Endothelial cell of umbilical vein (primary cell): ENCODE data around the gene LEMD1. TPM values are rescaled to one million over a fixed set of nuclear protein-coding genes. Genes with fewer than 3 reads are reported as not detected.

Experiments used
- BruUV-seq: library from RNA; stranded (reverse); fragments of 400-500 nt; replicated peaks from 2 replicates; lab custom pipeline; 2021; lab: Mats Ljungman, UMichigan
- CTCF ChIA-PET: fragments of 300-600, 350-600 bp; sonication (Branson Sonifier 250); formaldehyde crosslinking; loops from one replicate; lab custom pipeline; 2021; ENCODE audit warnings: antibody characterized with exemption, inconsistent platforms; lab: Charles Lee
- POLR2A ChIA-PET: fragments of 300-600, 350-600 bp; sonication (Branson Sonifier 250); formaldehyde crosslinking; loops from one replicate; lab custom pipeline; 2021; ENCODE audit warnings: antibody characterized with exemption, inconsistent platforms; lab: Charles Lee
- DNase-seq: peaks from one replicate; pipeline ENCODE4 v3.0.0-alpha.2; 2011; ENCODE audit warnings: low read depth, low spot score
- FAIRE-seq: peaks from 2 replicates; lab custom pipeline; 2011; peaks lifted over from hg19 to GRCh38; lab: Jason Lieb, UNC
- H2AFZ ChIP-seq: 2 replicates; pipeline ENCODE4 v1.6.0; 2012; ENCODE audit warnings: low read depth, low read length, control low read depth, inconsistent platforms
- H3K27ac ChIP-seq: 2 replicates; pipeline ENCODE4 v1.5.1; 2011; ENCODE audit warnings: low read depth, mild to moderate bottlenecking, control low read depth, low read length, moderate library complexity; ENCODE audit not compliant: insufficient read depth
- H3K27me3 ChIP-seq, 2 experiments: 2 replicates each; pipeline versions ENCODE4 v1.6.0 to v1.6.1; 2011; ENCODE audit warnings: low read length in 2 of 2, mixed read lengths in 1 of 2; ENCODE audit not compliant: control insufficient read depth in 2 of 2, insufficient read depth in 2 of 2
- H3K36me3 ChIP-seq, 2 experiments: 2 replicates in 1 of 2; 3 replicates in 1 of 2; pipeline ENCODE4 v1.5.1; 2011; ENCODE audit warnings: low read length in 2 of 2, mild to moderate bottlenecking in 1 of 2, moderate library complexity in 1 of 2; ENCODE audit not compliant: control insufficient read depth in 2 of 2, insufficient read depth in 2 of 2; ENCODE audit errors: extremely low read depth in 1 of 2
- H3K4me1 ChIP-seq: 3 replicates; pipeline ENCODE4 v1.5.1; 2011; ENCODE audit warnings: mild to moderate bottlenecking, low read length; ENCODE audit not compliant: control insufficient read depth, insufficient read depth; ENCODE audit errors: extremely low read depth
- H3K4me2 ChIP-seq: 2 replicates; pipeline ENCODE4 v1.6.1; 2011; ENCODE audit warnings: low read length, control low read depth, mixed read lengths; ENCODE audit not compliant: insufficient read depth
- H3K4me3 ChIP-seq, 3 experiments: fragments of 200-600 bp in 1 of 3; sonication (generic), shearing (Covaris generic) in 1 of 3; replicated peaks in 1 of 3; 2 replicates each; pipeline ENCODE4 v1.5.1; 2011 to 2016; ENCODE audit warnings: control low read depth in 3 of 3, low read length in 3 of 3, mild to moderate bottlenecking in 2 of 3, inconsistent platforms in 1 of 3, low read depth in 1 of 3, moderate library complexity in 1 of 3; ENCODE audit not compliant: insufficient read depth in 1 of 3
- H3K79me2 ChIP-seq: 2 replicates; pipeline ENCODE4 v1.6.0; 2012; ENCODE audit warnings: low read length, inconsistent platforms; ENCODE audit not compliant: control insufficient read depth, insufficient read depth
- H3K9ac ChIP-seq: replicated peaks from 2 replicates; pipeline ENCODE3; 2011; ENCODE audit warnings: low read length, control low read depth; ENCODE audit not compliant: insufficient read depth; ENCODE audit errors: extremely low read depth
- H3K9me1 ChIP-seq: replicated peaks from 3 replicates; pipeline ENCODE4 v1.6.0; 2011; ENCODE audit warnings: mild to moderate bottlenecking, low read length; ENCODE audit not compliant: control insufficient read depth, insufficient read depth; ENCODE audit errors: extremely low read depth
- H3K9me3 ChIP-seq: replicated peaks from 2 replicates; pipeline ENCODE4 v1.5.1; 2012; ENCODE audit warnings: low read length, inconsistent platforms; ENCODE audit not compliant: control insufficient read depth, insufficient read depth
- H4K20me1 ChIP-seq: replicated peaks from 2 replicates; pipeline ENCODE3; 2011; ENCODE audit warnings: mild to moderate bottlenecking, low read length; ENCODE audit not compliant: control insufficient read depth, insufficient read depth; ENCODE audit errors: extremely low read depth
- CTCF ChIP-seq, 2 donors: IDR thresholded peaks; 1 replicate in 1 of 2; 2 replicates in 1 of 2; pipeline ENCODE4 v1.5.1; 2011; ENCODE audit warnings: low read length in 2 of 2, mild to moderate bottlenecking in 2 of 2, moderate library complexity in 2 of 2, control low read depth in 1 of 2, inconsistent platforms in 1 of 2, low read depth in 1 of 2; ENCODE audit not compliant: insufficient read depth in 1 of 2; ENCODE audit errors: extremely low read depth in 1 of 2
- EZH2 ChIP-seq: IDR thresholded peaks from 2 replicates; pipeline ENCODE4 v1.6.1; 2012; ENCODE audit warnings: borderline replicate concordance, low read depth, mild to moderate bottlenecking, moderate library complexity, low read length, inconsistent platforms; ENCODE audit not compliant: severe bottlenecking
- FOS ChIP-seq: IDR thresholded peaks from 2 replicates; pipeline ENCODE4 v1.6.1; 2011; ENCODE audit warnings: mild to moderate bottlenecking, low read length, moderate library complexity, borderline replicate concordance; ENCODE audit not compliant: insufficient read depth
- GATA2 ChIP-seq: IDR thresholded peaks from 2 replicates; pipeline ENCODE4 v1.7.0; 2011; ENCODE audit warnings: low read depth, mild to moderate bottlenecking, moderate library complexity, mixed read lengths, low read length; ENCODE audit not compliant: insufficient read length, insufficient read depth
- JUN ChIP-seq: IDR thresholded peaks from 2 replicates; pipeline ENCODE4 v1.6.1; 2011; ENCODE audit warnings: borderline replicate concordance, low read depth; ENCODE audit not compliant: insufficient read length, insufficient read depth
- MAX ChIP-seq: IDR thresholded peaks from 2 replicates; pipeline ENCODE4 v1.6.1; 2011; ENCODE audit not compliant: insufficient read depth, insufficient read length
- MYC ChIP-seq: IDR thresholded peaks from one replicate; pipeline ENCODE4 v1.6.1; 2011; ENCODE audit warnings: mild to moderate bottlenecking, low read depth, low read length
- POLR2A ChIP-seq: IDR thresholded peaks from 2 replicates; pipeline ENCODE4 v1.6.1; 2012; ENCODE audit warnings: low read depth, mild to moderate bottlenecking, control low read depth, low read length
- POLR2AphosphoS5 ChIP-seq: IDR thresholded peaks from 2 replicates; pipeline ENCODE4 v1.6.1; 2012; ENCODE audit warnings: low read depth, mild to moderate bottlenecking, control low read depth, low read length, moderate library complexity; ENCODE audit not compliant: insufficient read depth
- dilution Hi-C: fragments of 300-500 bp; cut with MboI; formaldehyde crosslinking; loops from one replicate; pipeline ENCODE4 v1.15.0; 2019; ENCODE audit warnings: low sequenced_read_pairs; ENCODE audit not compliant: extremely low pct_ligation_motif_present
- intact Hi-C: fragments of 100-400 bp; cut with micrococcal nuclease; formaldehyde crosslinking; loops from one replicate; pipeline ENCODE4 v1.10.0; 2022
- polyA plus RNA-seq, 4 experiments: library from polyadenylated mRNA; depleted of rRNA in 3 of 4; stranded (reverse) in 3 of 4; unstranded in 1 of 4; fragments of >200 nt; gene quantifications; 2 replicates each; pipeline versions ENCODE4 v1.2.1 to v1.2.3, GENCODE V29; 2011 to 2012; ENCODE audit warnings: missing spikeins in 1 of 4
- total RNA-seq: library from RNA; stranded (reverse); gene quantifications from 2 replicates; pipeline ENCODE4 v1.2.3, GENCODE V29; 2021

The LEMD1 gene
- total and polyA plus RNA-seq, 2 donors (not counting 3 experiments of a cell fraction or from before 2014, with no cell fraction given), result not detected

GRCh38 chr1:205340676-205341075, 81.2 kb downstream of the LEMD1 start:
- no peak overlapping the region for H2AFZ ChIP-seq
- H3K4me1 ChIP-seq, result no peaks in the 10 kb centered on the region
- intact Hi-C loops (no loop called here), dilution Hi-C loops (no loop called here)
- H3K27me3 ChIP-seq, result peaks cover 33 to 44% of the 10 kb centered on the region in 2 experiments
- ChIA-PET CTCF (interaction anchor here (1.0 kb wide), 1 partner anchor 14 kb away, joined by 3 read pairs; no protein-coding TSS in a partner anchor), POLR2A (no interaction called here)
- H3K9ac ChIP-seq, result no peak overlapping the region
- H3K4me3 ChIP-seq, result no peak overlapping the region
- no peaks in the 10 kb centered on the region for H3K79me2 ChIP-seq
- no peak overlapping the region for H3K27ac ChIP-seq
- no peaks in the 10 kb centered on the region for H3K9me1 ChIP-seq
- DNase-seq (no peak), FAIRE-seq (no peak)
- no peaks in the 10 kb centered on the region for H4K20me1 ChIP-seq
- BruUV-seq, result no TSS peak
- H3K36me3 ChIP-seq, result no peaks in the 10 kb centered on the region
- TF ChIP-seq FOS (no peak), POLR2A (no peak), GATA2 (no peak), EZH2 (no peak), MYC (no peak), POLR2AphosphoS5 (no peak), MAX (no peak), CTCF (IDR thresholded peaks at IDR 0.05; ENCODE audit: extremely low read depth in 1 of 2, insufficient read depth in 1 of 2, low read depth in 1 of 2, low read length in 2 of 2) (no peak), JUN (no peak)
- no peaks in the 10 kb centered on the region for H3K9me3 ChIP-seq
- H3K4me2 ChIP-seq, result no peak overlapping the region
